Measurements from ENCODE around the gene MAPKAP1.

Gene MAPKAP1

DNA sequence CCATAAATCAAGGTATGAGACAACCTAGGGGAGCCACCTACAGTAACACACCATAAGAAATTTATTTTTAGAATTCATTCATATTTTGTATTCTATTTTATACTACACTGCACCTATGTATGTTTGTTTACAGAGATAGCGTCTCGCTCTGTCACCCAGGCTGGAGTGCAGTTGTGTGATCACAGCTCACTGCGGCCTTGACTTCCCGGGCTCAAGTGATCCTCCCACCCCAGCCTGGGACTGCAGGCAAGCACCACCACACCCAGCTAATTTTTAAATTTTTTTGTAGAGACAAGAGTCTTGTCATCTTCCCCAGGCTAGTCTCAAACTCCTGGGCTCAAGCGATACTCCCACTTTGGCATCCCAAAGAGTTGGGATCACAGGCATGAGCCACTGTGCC lies 25.4 kb downstream of the MAPKAP1 start:
- H3K9ac ChIP-seq (ENCODE audit: low read length) = no peak overlapping the region
- no peaks in the 10 kb centered on the region for H3K9me2 ChIP-seq (ENCODE audit: low read depth, low read length)
- H4K20me1 ChIP-seq (ENCODE audit: insufficient read depth, low read length) = no peaks in the 10 kb centered on the region
- no peak overlapping the region for H3K4me3 ChIP-seq (ENCODE audit: low read depth, low read length, poor library complexity, severe bottlenecking)
- H3K27me3 ChIP-seq (ENCODE audit: insufficient read depth, low read length) = no peaks in the 10 kb centered on the region
- H3K79me2 ChIP-seq (ENCODE audit: insufficient read depth, low read length) = peaks cover 9% of the 10 kb centered on the region; the same call in 1 of the 2 replicates
- no peaks in the 10 kb centered on the region for H3F3A ChIP-seq (ENCODE audit: insufficient read depth, low read length)
- H2AFZ ChIP-seq (ENCODE audit: low read length) = no peak overlapping the region
- H3K36me3 ChIP-seq (ENCODE audit: insufficient read depth, low read length) = no peaks in the 10 kb centered on the region
- no peak overlapping the region for H3K27ac ChIP-seq (ENCODE audit: low read depth, low read length, poor library complexity, severe bottlenecking)
- no peak overlapping the region for H3K4me2 ChIP-seq (ENCODE audit: low read length)
- H3K9me3 ChIP-seq (ENCODE audit: low read length) = no peaks in the 10 kb centered on the region
- TF ChIP-seq, protein P1, sequence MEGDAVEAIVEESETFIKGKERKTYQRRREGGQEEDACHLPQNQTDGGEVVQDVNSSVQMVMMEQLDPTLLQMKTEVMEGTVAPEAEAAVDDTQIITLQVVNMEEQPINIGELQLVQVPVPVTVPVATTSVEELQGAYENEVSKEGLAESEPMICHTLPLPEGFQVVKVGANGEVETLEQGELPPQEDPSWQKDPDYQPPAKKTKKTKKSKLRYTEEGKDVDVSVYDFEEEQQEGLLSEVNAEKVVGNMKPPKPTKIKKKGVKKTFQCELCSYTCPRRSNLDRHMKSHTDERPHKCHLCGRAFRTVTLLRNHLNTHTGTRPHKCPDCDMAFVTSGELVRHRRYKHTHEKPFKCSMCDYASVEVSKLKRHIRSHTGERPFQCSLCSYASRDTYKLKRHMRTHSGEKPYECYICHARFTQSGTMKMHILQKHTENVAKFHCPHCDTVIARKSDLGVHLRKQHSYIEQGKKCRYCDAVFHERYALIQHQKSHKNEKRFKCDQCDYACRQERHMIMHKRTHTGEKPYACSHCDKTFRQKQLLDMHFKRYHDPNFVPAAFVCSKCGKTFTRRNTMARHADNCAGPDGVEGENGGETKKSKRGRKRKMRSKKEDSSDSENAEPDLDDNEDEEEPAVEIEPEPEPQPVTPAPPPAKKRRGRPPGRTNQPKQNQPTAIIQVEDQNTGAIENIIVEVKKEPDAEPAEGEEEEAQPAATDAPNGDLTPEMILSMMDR (IDR thresholded peaks at IDR 0.05; ENCODE audit: low read length) = no peak
- TF ChIP-seq EZH2 (IDR thresholded peaks at IDR 0.05; ENCODE audit: borderline replicate concordance, low read length) = no peak
- no peaks in the 10 kb centered on the region for H3K4me1 ChIP-seq (ENCODE audit: insufficient read depth, low read length, severe bottlenecking)

DNA sequence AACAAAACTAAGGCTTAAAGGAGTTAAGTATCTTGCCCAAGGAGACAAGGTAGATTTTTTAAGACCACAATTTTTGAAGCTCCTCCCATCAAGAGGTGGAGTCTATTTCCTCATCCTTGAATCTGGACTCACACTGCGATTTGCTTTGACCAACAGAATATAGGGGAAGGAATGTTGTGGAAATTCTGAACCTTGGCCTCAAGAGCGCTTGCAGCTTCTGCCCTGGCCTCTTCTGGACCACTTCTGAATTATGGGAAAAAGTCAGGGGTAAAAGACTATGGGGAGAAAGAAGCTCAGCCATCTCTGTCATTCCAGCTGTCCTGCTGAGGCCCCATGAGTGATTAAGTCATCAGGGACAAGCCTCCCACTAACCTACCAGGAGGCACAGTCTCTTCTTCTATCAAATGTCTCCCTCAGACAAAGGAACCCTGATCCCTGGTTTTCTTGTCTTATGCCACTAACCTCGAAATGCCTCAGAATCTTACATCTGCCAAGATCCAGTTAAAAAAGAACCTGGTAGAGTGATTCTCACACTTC lies 25.9 kb downstream of the MAPKAP1 start:
- Histone ChIP-seq H3K27me3 (ENCODE audit: insufficient read depth, low read length) (no peaks in the 10 kb centered on the region), H3K36me3 (ENCODE audit: insufficient read depth, low read length) (no peaks in the 10 kb centered on the region), H3K4me1 (ENCODE audit: insufficient read depth, low read length, severe bottlenecking) (no peaks in the 10 kb centered on the region), H3K4me3 (ENCODE audit: low read depth, low read length, poor library complexity, severe bottlenecking) (no peak overlapping the region), H4K20me1 (ENCODE audit: insufficient read depth, low read length) (no peaks in the 10 kb centered on the region), H3K4me2 (ENCODE audit: low read length) (no peak overlapping the region), H3K9ac (ENCODE audit: low read length) (no peak overlapping the region), H3F3A (ENCODE audit: insufficient read depth, low read length) (no peaks in the 10 kb centered on the region), H3K9me2 (ENCODE audit: low read depth, low read length) (no peaks in the 10 kb centered on the region), H2AFZ (ENCODE audit: low read length) (no peak overlapping the region), H3K27ac (ENCODE audit: low read depth, low read length, poor library complexity, severe bottlenecking) (no peak overlapping the region), H3K9me3 (ENCODE audit: low read length) (no peaks in the 10 kb centered on the region), H3K79me2 (ENCODE audit: insufficient read depth, low read length) (peaks cover 9% of the 10 kb centered on the region; the same call in 1 of the 2 replicates)
- TF ChIP-seq, protein P1 (IDR thresholded peaks at IDR 0.05; ENCODE audit: low read length) = no peak
- TF ChIP-seq EZH2 (IDR thresholded peaks at IDR 0.05; ENCODE audit: borderline replicate concordance, low read length) = no peak

DNA sequence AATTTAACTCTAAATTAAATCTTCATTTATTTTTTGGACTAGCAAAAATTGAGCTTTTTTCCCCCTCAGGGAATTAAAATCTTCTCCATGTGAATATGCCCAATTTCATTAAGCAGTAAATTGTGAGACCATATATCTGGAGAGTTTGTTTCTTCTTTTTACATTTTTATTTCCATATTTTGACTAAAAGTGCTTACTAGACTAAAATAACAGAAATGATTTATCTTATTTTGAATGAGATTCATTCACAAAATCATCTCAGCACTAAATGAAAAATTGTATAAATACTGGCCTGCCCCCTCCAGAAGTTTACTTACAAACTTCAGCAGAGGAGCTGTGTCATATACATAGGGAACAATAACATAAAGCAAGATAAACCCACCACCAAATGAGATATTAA lies 26.6 kb downstream of the MAPKAP1 start:
- Histone ChIP-seq H3K27me3 (ENCODE audit: insufficient read depth, low read length) (no peaks in the 10 kb centered on the region), H3K27ac (ENCODE audit: low read depth, low read length, poor library complexity, severe bottlenecking) (no peak overlapping the region), H4K20me1 (ENCODE audit: insufficient read depth, low read length) (no peaks in the 10 kb centered on the region), H3K79me2 (ENCODE audit: insufficient read depth, low read length) (peaks cover 9% of the 10 kb centered on the region; the same call in 1 of the 2 replicates), H3K4me2 (ENCODE audit: low read length) (no peak overlapping the region), H2AFZ (ENCODE audit: low read length) (no peak overlapping the region), H3K9ac (ENCODE audit: low read length) (no peak overlapping the region), H3K4me1 (ENCODE audit: insufficient read depth, low read length, severe bottlenecking) (no peaks in the 10 kb centered on the region), H3K9me2 (ENCODE audit: low read depth, low read length) (no peaks in the 10 kb centered on the region), H3K36me3 (ENCODE audit: insufficient read depth, low read length) (no peaks in the 10 kb centered on the region), H3K9me3 (ENCODE audit: low read length) (no peaks in the 10 kb centered on the region), H3K4me3 (ENCODE audit: low read depth, low read length, poor library complexity, severe bottlenecking) (no peak overlapping the region), H3F3A (ENCODE audit: insufficient read depth, low read length) (no peaks in the 10 kb centered on the region)
- no peak for TF ChIP-seq EZH2 (IDR thresholded peaks at IDR 0.05; ENCODE audit: borderline replicate concordance, low read length)
- TF ChIP-seq, protein P1 (IDR thresholded peaks at IDR 0.05; ENCODE audit: low read length) = no peak
